ENCODE results near the gene DXO.
"Not testable (repeated sequence)": the region's sequence is repeated elsewhere in the genome, so short reads cannot be mapped to it uniquely, and the experiment has no call there.

The DXO gene

GRCh38 chr6:31971993-31972708 is at the start of gene DXO:
TSS of gene DXO (minus strand) at chr6:31972138. CDS start at chr6:31971675, 463 bp downstream.
- peak; percentile 98 to 100 for DNase-seq

DNA sequence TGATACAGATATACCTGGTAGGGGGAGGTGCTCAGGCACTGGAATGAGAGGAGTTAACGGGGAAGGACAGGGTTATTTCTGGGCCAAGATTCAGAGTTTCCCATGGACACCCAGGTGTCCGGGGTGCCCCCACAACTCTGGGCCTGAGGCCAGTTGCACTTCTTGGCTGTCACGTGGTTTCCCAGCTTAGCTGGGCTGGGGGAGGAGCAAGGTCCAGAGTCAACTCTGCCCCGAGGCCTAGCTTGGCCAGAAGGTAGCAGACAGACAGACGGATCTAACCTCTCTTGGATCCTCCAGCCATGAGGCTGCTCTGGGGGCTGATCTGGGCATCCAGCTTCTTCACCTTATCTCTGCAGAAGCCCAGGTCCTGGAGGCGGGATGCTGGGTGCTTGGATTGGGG is 42.6 kb upstream of the DXO start, which contains the start of gene C4B:
Gene C4B, plus strand, starts transcription at position 249 of the 400 bp plus-strand sequence. Its CDS starts 51 bp downstream, at position 300.
- not testable (repeated sequence) for DNase-seq

GRCh38 chr6:32013738-32014137 is 41.8 kb upstream of the DXO start:
- not testable (repeated sequence) for DNase-seq

DNA sequence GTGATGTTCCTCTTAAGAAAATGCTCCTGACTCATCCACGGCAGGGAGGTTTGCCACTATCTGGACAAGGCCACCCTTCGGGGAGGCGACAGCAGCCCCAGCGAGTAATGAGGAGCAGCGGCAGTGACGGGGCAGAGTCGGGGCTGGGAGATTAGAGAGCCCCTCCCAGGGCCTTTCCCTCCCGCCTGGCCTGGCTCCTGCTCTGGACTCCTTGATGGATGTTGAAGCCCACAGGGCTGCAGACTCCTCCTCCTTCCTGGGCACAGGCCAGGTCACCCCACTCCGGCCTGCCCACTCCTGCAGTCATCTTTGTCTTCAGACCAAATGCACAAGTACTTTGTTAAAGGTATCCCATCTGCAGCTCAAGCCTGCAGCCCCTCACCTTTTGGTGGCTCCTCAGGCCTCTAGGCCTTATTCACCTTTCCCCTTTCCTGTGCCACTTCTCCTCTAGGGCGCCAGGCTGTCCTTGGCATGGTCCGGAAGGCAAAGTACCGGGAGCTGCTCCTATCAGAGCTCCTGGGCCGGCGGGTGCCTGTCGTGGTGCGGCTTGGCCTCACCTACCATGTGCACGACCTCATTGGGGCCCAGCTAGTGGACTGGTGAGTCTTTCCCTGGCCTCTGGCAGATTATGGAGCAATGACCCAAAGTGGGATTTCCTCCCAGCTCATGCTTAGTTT is 41.1 kb upstream of the DXO start:
- not testable (repeated sequence) for DNase-seq

- not testable (repeated sequence) for DNase-seq
Observed at GRCh38 chr6:32010856-32011530, 39.1 kb upstream of the DXO start.

GRCh38 chr6:32009537-32009936 is 37.6 kb upstream of the DXO start:
- DNase-seq, result not testable (repeated sequence)

DNA sequence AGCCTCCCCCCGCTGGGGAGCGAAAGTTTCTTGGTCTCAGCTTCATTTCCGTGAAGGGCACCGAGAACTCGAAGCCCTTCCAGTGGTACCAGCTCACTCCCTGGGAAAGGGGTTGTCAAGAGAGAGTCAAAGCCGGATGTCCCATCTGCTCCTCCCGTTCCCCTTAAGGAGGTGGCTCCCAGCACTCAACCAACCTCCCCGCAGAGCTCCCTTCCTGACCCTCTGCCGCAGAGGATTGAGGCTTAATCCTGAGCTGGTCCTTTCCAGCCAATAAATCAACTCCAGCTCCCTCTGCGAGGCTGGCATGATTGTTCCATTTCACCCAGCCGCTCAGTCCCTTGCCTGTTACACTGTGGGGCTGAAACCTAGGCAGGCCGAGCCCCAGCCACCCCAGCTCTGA is 36.7 kb upstream of the DXO start:
- not testable (repeated sequence) for DNase-seq

DNA sequence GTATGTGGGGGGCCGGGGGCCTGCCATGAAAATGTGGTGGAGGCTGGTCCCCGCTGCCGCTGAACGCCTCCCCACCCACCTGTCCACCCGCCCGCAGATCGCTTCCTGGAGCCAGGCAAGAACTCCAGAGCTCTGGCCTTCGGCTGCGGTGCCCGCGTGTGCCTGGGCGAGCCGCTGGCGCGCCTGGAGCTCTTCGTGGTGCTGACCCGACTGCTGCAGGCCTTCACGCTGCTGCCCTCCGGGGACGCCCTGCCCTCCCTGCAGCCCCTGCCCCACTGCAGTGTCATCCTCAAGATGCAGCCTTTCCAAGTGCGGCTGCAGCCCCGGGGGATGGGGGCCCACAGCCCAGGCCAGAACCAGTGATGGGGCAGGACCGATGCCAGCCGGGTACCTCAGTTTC is 36.1 kb upstream of the DXO start:
- DNase-seq, result not testable (repeated sequence)

- DNase-seq, result not testable (repeated sequence)
Observed at GRCh38 chr6:32007086-32007485, 35.1 kb upstream of the DXO start.

DNA sequence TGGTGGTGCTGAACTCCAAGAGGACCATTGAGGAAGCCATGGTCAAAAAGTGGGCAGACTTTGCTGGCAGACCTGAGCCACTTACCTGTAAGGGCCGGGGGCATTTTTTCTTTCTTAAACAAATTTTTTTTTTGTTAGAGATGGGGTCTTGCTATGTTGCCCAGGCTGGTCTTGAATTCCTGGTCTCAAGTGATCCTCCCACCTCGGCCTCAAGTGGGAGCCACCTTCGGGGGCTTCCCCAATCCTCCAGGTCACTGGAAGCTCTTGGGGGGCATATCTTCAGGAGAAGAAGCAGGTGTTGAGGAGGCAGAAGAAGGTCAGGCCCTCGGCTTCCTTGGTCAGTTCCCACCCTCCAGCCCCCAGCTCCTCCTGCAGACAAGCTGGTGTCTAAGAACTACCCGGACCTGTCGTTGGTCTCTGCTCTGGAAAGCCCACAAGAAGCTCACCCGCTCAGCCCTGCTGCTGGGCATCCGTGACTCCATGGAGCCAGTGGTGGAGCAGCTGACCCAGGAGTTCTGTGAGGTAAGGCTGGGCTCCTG is 34.1 kb upstream of the DXO start:
- DNase-seq, result not testable (repeated sequence)

DNA sequence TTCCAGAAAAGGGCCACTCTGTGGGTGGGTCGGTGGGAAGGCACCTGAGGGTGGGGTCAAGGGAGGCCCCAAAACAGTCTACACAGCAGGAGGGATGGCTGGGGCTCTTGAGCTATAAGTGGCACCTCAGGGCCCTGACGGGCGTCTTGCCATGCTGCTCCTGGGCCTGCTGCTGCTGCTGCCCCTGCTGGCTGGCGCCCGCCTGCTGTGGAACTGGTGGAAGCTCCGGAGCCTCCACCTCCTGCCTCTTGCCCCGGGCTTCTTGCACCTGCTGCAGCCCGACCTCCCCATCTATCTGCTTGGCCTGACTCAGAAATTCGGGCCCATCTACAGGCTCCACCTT is 33.6 kb upstream of the DXO start:
- DNase-seq, result not testable (repeated sequence)

- not testable (repeated sequence) for DNase-seq
Observed at GRCh38 chr6:32004864-32005537, 33.1 kb upstream of the DXO start.

- not testable (repeated sequence) for DNase-seq
Observed at GRCh38 chr6:32004393-32004792, 32.5 kb upstream of the DXO start.

DNA sequence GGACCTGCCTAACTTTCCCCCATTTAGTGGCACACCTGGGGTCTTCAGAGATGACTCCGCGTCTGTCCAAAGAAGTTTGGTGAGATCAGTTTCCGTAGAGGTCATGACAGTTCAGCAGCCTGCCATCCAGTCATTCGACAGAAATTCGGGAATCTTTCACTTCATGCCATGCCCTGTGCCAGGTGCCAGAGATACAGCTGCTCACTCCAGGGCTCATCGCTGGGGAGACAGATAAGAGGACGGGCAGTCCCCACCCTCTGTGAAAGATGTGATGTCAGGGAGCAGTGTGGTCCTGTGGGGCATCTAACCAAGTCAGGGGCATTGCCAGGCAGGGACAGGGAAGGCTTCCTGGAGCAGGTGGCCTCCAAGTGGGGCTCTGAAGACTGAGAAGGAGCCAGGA is 31.4 kb upstream of the DXO start:
- not testable (repeated sequence) for DNase-seq

DNA sequence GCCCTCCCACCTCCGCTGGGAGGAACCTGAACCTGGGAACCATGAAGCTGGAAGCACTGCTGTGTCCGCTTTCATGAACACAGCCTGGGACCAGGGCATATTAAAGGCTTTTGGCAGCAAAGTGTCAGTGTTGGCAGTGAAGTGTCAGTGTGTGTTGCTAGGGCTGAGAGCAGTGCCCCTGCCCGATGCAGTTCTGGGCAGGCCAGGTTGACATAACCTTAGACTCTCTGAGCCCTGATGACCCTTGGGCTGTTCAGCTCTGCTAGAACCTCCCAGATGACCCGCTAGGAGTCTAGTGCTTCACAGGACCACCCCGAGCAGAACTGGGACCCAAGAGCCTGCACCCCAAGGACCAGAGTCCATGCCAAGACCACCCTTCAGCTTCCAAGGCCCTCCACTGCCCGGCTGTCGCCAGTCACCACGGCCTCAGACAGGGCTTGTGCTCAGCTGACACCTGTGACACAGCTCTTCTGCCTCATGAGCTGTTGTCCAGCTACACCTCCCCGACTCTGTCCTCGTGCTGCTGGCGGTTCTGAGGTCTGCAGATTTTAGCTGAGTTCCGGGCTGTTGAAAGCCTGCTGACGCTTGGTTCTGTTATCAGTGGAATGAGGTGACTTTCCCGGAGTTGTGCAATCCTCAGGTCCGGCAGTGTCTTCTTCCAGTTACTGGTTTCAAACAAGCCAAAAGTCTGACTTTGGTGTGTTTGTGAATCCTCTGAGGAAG is 30.8 kb upstream of the DXO start:
- not testable (repeated sequence) for DNase-seq

- not testable (repeated sequence) for DNase-seq
Observed at GRCh38 chr6:31996385-31996784, 24.4 kb upstream of the DXO start.

- DNase-seq, result not testable (repeated sequence)
Observed at GRCh38 chr6:31994421-31994820, 22.5 kb upstream of the DXO start.

- DNase-seq, result not testable (repeated sequence)
Observed at GRCh38 chr6:31989363-31989762, 17.4 kb upstream of the DXO start.

DNA sequence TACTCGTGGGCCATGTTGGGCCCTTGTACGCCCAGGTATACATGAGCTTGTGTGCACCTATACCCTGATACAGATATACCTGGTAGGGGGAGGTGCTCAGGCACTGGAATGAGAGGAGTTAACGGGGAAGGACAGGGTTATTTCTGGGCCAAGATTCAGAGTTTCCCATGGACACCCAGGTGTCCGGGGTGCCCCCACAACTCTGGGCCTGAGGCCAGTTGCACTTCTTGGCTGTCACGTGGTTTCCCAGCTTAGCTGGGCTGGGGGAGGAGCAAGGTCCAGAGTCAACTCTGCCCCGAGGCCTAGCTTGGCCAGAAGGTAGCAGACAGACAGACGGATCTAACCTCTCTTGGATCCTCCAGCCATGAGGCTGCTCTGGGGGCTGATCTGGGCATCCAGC is 9.8 kb upstream of the DXO start, which contains the start of gene C4A:
Gene C4A, plus strand, starts transcription at position 314 of the 400 bp plus-strand sequence. Its CDS starts 51 bp downstream, at position 365.
- DNase-seq, result not testable (repeated sequence)

- DNase-seq, result not testable (repeated sequence)
Observed at GRCh38 chr6:31980998-31981397, 9.1 kb upstream of the DXO start.

GRCh38 chr6:31980195-31980876 is 8.4 kb upstream of the DXO start:
- not testable (repeated sequence) for DNase-seq
